CD4-positive, alpha-beta memory T cell (primary cell): ENCODE data around the gene TXK. TPM values are rescaled to one million over a fixed set of nuclear protein-coding genes. Genes with fewer than 3 reads are reported as not detected.

Source experiments
- CTCF ChIA-PET: fragments of 350-600 bp; sonication (Branson Sonifier 250); formaldehyde crosslinking; loops from one replicate; lab custom pipeline; 2021; ENCODE audit warnings: inconsistent platforms; ENCODE audit not compliant: partially characterized antibody; lab: Charles Lee
- POLR2A ChIA-PET: fragments of 350-600 bp; sonication (Branson Sonifier 250); formaldehyde crosslinking; loops from one replicate; lab custom pipeline; 2021; ENCODE audit not compliant: partially characterized antibody; lab: Charles Lee
- DNase-seq, 5 donors: peaks; one replicate each; pipeline versions ENCODE4 v3.0.0 to v3.0.0-alpha.2; 2020 to 2022; ENCODE audit warnings: mixed read lengths in 1 of 5
- H3K27ac ChIP-seq: one replicate; pipeline ENCODE4 v1.7.0; 2013; ENCODE audit warnings: low read depth, low read length
- H3K27me3 ChIP-seq: 2 replicates; pipeline ENCODE4 v1.7.0; 2013; ENCODE audit warnings: mild to moderate bottlenecking, low read length, moderate library complexity; ENCODE audit not compliant: insufficient read depth
- H3K36me3 ChIP-seq: 2 replicates; pipeline ENCODE4 v1.7.0; 2013; ENCODE audit warnings: mild to moderate bottlenecking, low read length, moderate library complexity; ENCODE audit not compliant: insufficient read depth
- H3K4me1 ChIP-seq: 2 replicates; pipeline ENCODE4 v1.7.0; 2013; ENCODE audit warnings: mild to moderate bottlenecking, low read length, moderate library complexity; ENCODE audit not compliant: insufficient read depth
- H3K4me3 ChIP-seq, 2 donors: one replicate each; pipeline ENCODE4 v1.7.0; 2013; ENCODE audit warnings: low read length in 2 of 2, mild to moderate bottlenecking in 1 of 2
- H3K9me3 ChIP-seq, 2 donors: one replicate each; pipeline ENCODE4 v1.7.0; 2013; ENCODE audit warnings: low read length in 2 of 2, control low read depth in 1 of 2; ENCODE audit not compliant: control insufficient read depth in 1 of 2
- H3K27ac Mint-ChIP-seq, 7 donors: one replicate each; pipeline ENCODE4 v1.8.0; 2020 to 2021; ENCODE audit warnings: mixed read lengths in 7 of 7, mild to moderate bottlenecking in 6 of 7, inconsistent platforms in 3 of 7, moderate library complexity in 3 of 7
- H3K27me3 Mint-ChIP-seq, 2 donors: one replicate each; pipeline ENCODE4 v1.8.0; 2020 to 2021; ENCODE audit warnings: mixed read lengths in 2 of 2
- H3K36me3 Mint-ChIP-seq, 2 donors: one replicate each; pipeline ENCODE4 v1.8.0; 2020 to 2021; ENCODE audit warnings: mixed read lengths in 2 of 2, inconsistent platforms in 1 of 2, mild to moderate bottlenecking in 1 of 2
- H3K4me1 Mint-ChIP-seq, 4 donors: one replicate each; pipeline ENCODE4 v1.8.0; 2020 to 2021; ENCODE audit warnings: mixed read lengths in 4 of 4, mild to moderate bottlenecking in 1 of 4
- H3K4me3 Mint-ChIP-seq, 8 donors: one replicate each; pipeline ENCODE4 v1.8.0; 2020 to 2021; ENCODE audit warnings: mixed read lengths in 8 of 8, mild to moderate bottlenecking in 7 of 8, moderate library complexity in 6 of 8, inconsistent platforms in 3 of 8
- H3K9me3 Mint-ChIP-seq, 8 donors: one replicate each; pipeline ENCODE4 v1.8.0; 2020 to 2021; ENCODE audit warnings: mixed read lengths in 8 of 8, mild to moderate bottlenecking in 5 of 8, inconsistent platforms in 3 of 8, moderate library complexity in 1 of 8
- intact Hi-C: fragments of 100-400 bp; cut with micrococcal nuclease; formaldehyde crosslinking; loops from one replicate; pipeline ENCODE4 v1.15.1; 2023
- polyA plus RNA-seq, 2 donors: library from polyadenylated mRNA; unstranded; fragments of 300-500 nt; fragmentation: Illumina TruSeq; gene quantifications; one replicate each; pipeline ENCODE4 v1.2.3, GENCODE V29; 2021
- total RNA-seq, 2 experiments: library from RNA; stranded (reverse); gene quantifications; one replicate each; pipeline ENCODE4 v1.2.3, GENCODE V29; 2021

The TXK gene
- total and polyA plus RNA-seq, 4 experiments from 2014 or later = 44.8 to 54.0 (median 51.0) TPM

GRCh38 chr4:48138936-48139335 is 4.9 kb upstream of the TXK start:
- H3K27me3 ChIP-seq = no peaks in the 10 kb centered on the region
- DNase-seq = peak; percentile 66 to 77 (median 74)
- peaks cover 0 to under 1% of the 10 kb centered on the region in 2 donors for H3K36me3 Mint-ChIP-seq
- POLR2A ChIA-PET = interaction anchor here (0.8 to 7.7 kb wide), 6 partner anchors 10 to 225 kb away, joined by 3 to 145 read pairs (median 6); partner anchors contain the start of gene NFXL1
- peak overlapping the region; percentile 78 to 98 (median 90) for H3K27ac Mint-ChIP-seq
- peaks cover 66% of the 10 kb centered on the region for H3K4me1 ChIP-seq
- no peaks in the 10 kb centered on the region for H3K36me3 ChIP-seq
- peak overlapping the region; percentile 59 for H3K27ac ChIP-seq
- CTCF ChIA-PET = interaction anchor here (1.0 to 10.0 kb wide), 12 partner anchors 12 to 224 kb away, joined by 3 to 313 read pairs (median 4); partner anchors contain the start of gene NFXL1
- peak overlapping the region; percentile 58 to 83 (median 76) for H3K4me3 Mint-ChIP-seq
- H3K4me3 ChIP-seq = peak overlapping the region in 1 of 2 donors; percentile 7
- intact Hi-C loops = loop anchor here (5.0 to 10.0 kb wide), 3 partner anchors 227 to 674 kb away; partner anchors contain the start of genes COMMD8, FRYL and NFXL1
- no peaks in the 10 kb centered on the region for H3K9me3 ChIP-seq
- H3K27me3 Mint-ChIP-seq = no peaks in the 10 kb centered on the region
- peaks cover 59 to 73% (median 64%) of the 10 kb centered on the region in 4 donors for H3K4me1 Mint-ChIP-seq
- peaks cover 0 to 1% (median 0%) of the 10 kb centered on the region in 8 donors for H3K9me3 Mint-ChIP-seq

GRCh38 chr4:48138511-48138910 is 4.5 kb upstream of the TXK start:
- H3K4me3 ChIP-seq = peak overlapping the region in 1 of 2 donors; percentile 7
- no peaks in the 10 kb centered on the region for H3K27me3 ChIP-seq
- H3K9me3 Mint-ChIP-seq = peaks cover 0 to 1% (median 0%) of the 10 kb centered on the region in 8 donors
- intact Hi-C loops = loop anchor here (5.0 to 10.0 kb wide), 3 partner anchors 226 to 674 kb away; partner anchors contain the start of genes COMMD8, FRYL and NFXL1
- no peaks in the 10 kb centered on the region for H3K36me3 ChIP-seq
- H3K27ac Mint-ChIP-seq = peak overlapping the region; percentile 78 to 98 (median 90)
- H3K27ac ChIP-seq = peak overlapping the region; percentile 59
- DNase-seq = peak in 1 of 5 donors; percentile 17
- H3K4me1 ChIP-seq = peaks cover 66% of the 10 kb centered on the region
- H3K36me3 Mint-ChIP-seq = peaks cover 0 to 5% of the 10 kb centered on the region in 2 donors
- H3K9me3 ChIP-seq = no peaks in the 10 kb centered on the region
- H3K27me3 Mint-ChIP-seq = no peaks in the 10 kb centered on the region
- POLR2A ChIA-PET = interaction anchor here (0.8 to 7.7 kb wide), 6 partner anchors 9 to 224 kb away, joined by 3 to 145 read pairs (median 6); partner anchors contain the start of gene NFXL1
- H3K4me3 Mint-ChIP-seq = peak overlapping the region; percentile 58 to 83 (median 76)
- peaks cover 59 to 75% (median 67%) of the 10 kb centered on the region in 4 donors for H3K4me1 Mint-ChIP-seq
- CTCF ChIA-PET = interaction anchor here (1.1 to 10.0 kb wide), 9 partner anchors 11 to 224 kb away, joined by 3 to 313 read pairs (median 5); partner anchors contain the start of gene NFXL1

DNA sequence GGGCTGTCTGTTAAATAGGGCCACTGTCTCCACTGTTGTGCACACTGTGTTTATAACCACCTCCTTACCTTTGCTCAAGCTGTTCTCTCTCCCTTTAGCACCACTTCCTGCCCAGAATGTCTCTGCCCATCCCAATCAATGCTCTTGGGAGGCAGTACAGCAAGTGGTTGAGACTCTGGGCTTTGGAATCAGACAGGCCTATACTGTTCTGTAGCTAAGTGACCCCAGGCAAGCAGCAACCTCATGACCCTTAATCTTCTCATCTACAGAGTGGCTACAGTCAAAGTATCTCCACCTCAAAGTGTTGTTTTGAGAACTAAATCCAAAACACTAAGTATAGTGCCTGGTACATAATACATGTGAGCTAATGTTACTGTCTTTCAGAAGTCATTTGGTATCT is 3.8 kb upstream of the TXK start:
- peaks cover 0 to 6% of the 10 kb centered on the region in 2 donors for H3K36me3 Mint-ChIP-seq
- H3K36me3 ChIP-seq = no peaks in the 10 kb centered on the region
- POLR2A ChIA-PET = interaction anchor here (0.8 to 7.7 kb wide), 5 partner anchors 9 to 223 kb away, joined by 3 to 145 read pairs (median 7); partner anchors contain the start of gene NFXL1

GRCh38 chr4:48133669-48134068 is 381 bp downstream of the TXK start:
- Histone ChIP-seq H3K27ac (peak overlapping the region; percentile 62), H3K4me3 (peak overlapping the region; percentile 59 to 68), H3K4me1 (peaks cover 78% of the 10 kb centered on the region), H3K27me3 (no peaks in the 10 kb centered on the region), H3K36me3 (no peaks in the 10 kb centered on the region), H3K9me3 (no peaks in the 10 kb centered on the region)
- DNase-seq = no peak
- Mint-ChIP-seq H3K36me3 (peaks cover 7 to 26% of the 10 kb centered on the region in 2 donors), H3K4me1 (peaks cover 66 to 95% (median 74%) of the 10 kb centered on the region in 4 donors), H3K27me3 (no peaks in the 10 kb centered on the region), H3K27ac (peak overlapping the region; percentile 78 to 98 (median 96)), H3K9me3 (peaks cover 0 to 2% (median 0%) of the 10 kb centered on the region in 8 donors), H3K4me3 (peak overlapping the region; percentile 93 to 98 (median 96))
- intact Hi-C loops = loop anchor here (2.0 to 10.0 kb wide), 3 partner anchors 207 to 669 kb away; partner anchors contain the start of genes COMMD8, FRYL and SLAIN2
- ChIA-PET POLR2A (interaction anchor here (1.1 to 2.0 kb wide), 3 partner anchors 11 to 219 kb away, joined by 3 to 4 read pairs (median 3); partner anchors contain the start of gene NFXL1), CTCF (interaction anchor here (0.8 to 10.0 kb wide), 4 partner anchors 6 to 99 kb away, joined by 3 to 313 read pairs (median 8); no protein-coding TSS in a partner anchor)

More for the DNA sequence above, 3.8 kb upstream of the TXK start:
- peaks cover 0 to 1% (median 0%) of the 10 kb centered on the region in 8 donors for H3K9me3 Mint-ChIP-seq
- peak overlapping the region; percentile 78 to 98 (median 90) for H3K27ac Mint-ChIP-seq
- CTCF ChIA-PET = interaction anchor here (1.1 to 10.0 kb wide), 7 partner anchors 10 to 137 kb away, joined by 3 to 313 read pairs (median 8); no protein-coding TSS in a partner anchor
- H3K9me3 ChIP-seq = no peaks in the 10 kb centered on the region
- DNase-seq = peak in 2 of 5 donors; percentile 17 to 25
- H3K27me3 ChIP-seq = no peaks in the 10 kb centered on the region
- H3K4me3 Mint-ChIP-seq = peak overlapping the region; percentile 62 to 83 (median 74)
- intact Hi-C loops = loop anchor here (5.0 to 10.0 kb wide), 3 partner anchors 226 to 673 kb away; partner anchors contain the start of genes COMMD8, FRYL and NFXL1
- peaks cover 66% of the 10 kb centered on the region for H3K4me1 ChIP-seq
- peaks cover 59 to 80% (median 68%) of the 10 kb centered on the region in 4 donors for H3K4me1 Mint-ChIP-seq
- peak overlapping the region in 1 of 2 donors; percentile 2 for H3K4me3 ChIP-seq
- peak overlapping the region; percentile 59 for H3K27ac ChIP-seq
- H3K27me3 Mint-ChIP-seq = no peaks in the 10 kb centered on the region

DNA sequence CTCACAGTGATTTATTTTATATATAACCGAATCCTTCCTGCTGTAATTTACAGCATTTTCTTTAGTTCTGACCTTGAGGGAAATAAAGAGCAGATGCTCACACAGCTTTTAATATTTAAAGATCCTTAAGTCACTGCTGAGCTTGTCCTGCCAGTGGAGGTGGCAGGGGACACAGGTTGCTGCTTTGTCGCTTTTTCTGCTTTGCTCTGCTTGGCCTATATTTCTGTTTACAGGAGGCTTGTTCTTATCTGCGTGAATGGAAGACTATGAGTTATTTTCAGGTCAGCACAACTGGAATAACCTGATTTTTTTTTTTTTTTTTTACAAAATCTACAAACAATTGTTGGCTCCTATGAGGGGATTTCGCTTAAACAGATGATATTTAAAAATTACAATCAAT is 2.3 kb downstream of the TXK start:
- H3K4me3 ChIP-seq = peak overlapping the region; percentile 3 to 39
- ChIA-PET POLR2A (interaction anchor here (0.7 to 6.5 kb wide), 4 partner anchors 7 to 143 kb away, joined by 3 to 145 read pairs (median 4); no protein-coding TSS in a partner anchor), CTCF (interaction anchor here (0.7 to 11.8 kb wide), 10 partner anchors 6 to 770 kb away, joined by 3 to 313 read pairs (median 4); partner anchors contain the start of genes SLAIN2 and TXK)
- no peaks in the 10 kb centered on the region for H3K36me3 ChIP-seq
- H3K27ac ChIP-seq = peak overlapping the region; percentile 46
- intact Hi-C loops = loop anchor here (2.0 to 10.0 kb wide), 3 partner anchors 209 to 667 kb away; partner anchors contain the start of genes COMMD8, FRYL and SLAIN2
- peak overlapping the region; percentile 78 to 96 (median 92) for H3K27ac Mint-ChIP-seq
- peaks cover 0 to 2% (median 0%) of the 10 kb centered on the region in 8 donors for H3K9me3 Mint-ChIP-seq
- peaks cover 15 to 32% of the 10 kb centered on the region in 2 donors for H3K36me3 Mint-ChIP-seq
- H3K4me3 Mint-ChIP-seq = peak overlapping the region; percentile 93 to 98 (median 96)
- peaks cover 76% of the 10 kb centered on the region for H3K4me1 ChIP-seq
- no peaks in the 10 kb centered on the region for H3K9me3 ChIP-seq
- H3K27me3 ChIP-seq = no peaks in the 10 kb centered on the region
- no peak for DNase-seq
- no peaks in the 10 kb centered on the region for H3K27me3 Mint-ChIP-seq
- peaks cover 59 to 95% (median 73%) of the 10 kb centered on the region in 4 donors for H3K4me1 Mint-ChIP-seq

GRCh38 chr4:48130100-48130499 is 4.0 kb downstream of the TXK start:
- ChIA-PET POLR2A (interaction anchor here (1.0 to 6.5 kb wide), 4 partner anchors 8 to 212 kb away, joined by 4 to 145 read pairs (median 6); partner anchors contain the start of gene SLAIN2), CTCF (interaction anchor here (1.0 to 11.8 kb wide), 6 partner anchors 8 to 145 kb away, joined by 3 to 313 read pairs (median 8); partner anchors contain the start of gene TXK)
- H3K27me3 Mint-ChIP-seq = no peaks in the 10 kb centered on the region
- Histone ChIP-seq H3K27me3 (no peaks in the 10 kb centered on the region), H3K4me3 (no peak overlapping the region), H3K27ac (peak overlapping the region; percentile 46), H3K36me3 (no peaks in the 10 kb centered on the region), H3K4me1 (peaks cover 77% of the 10 kb centered on the region), H3K9me3 (no peaks in the 10 kb centered on the region)
- peak overlapping the region; percentile 53 to 98 (median 94) for H3K4me3 Mint-ChIP-seq
- H3K27ac Mint-ChIP-seq = peak overlapping the region; percentile 78 to 96 (median 95)
- peaks cover 0 to 2% (median 0%) of the 10 kb centered on the region in 8 donors for H3K9me3 Mint-ChIP-seq
- peaks cover 60 to 99% (median 76%) of the 10 kb centered on the region in 4 donors for H3K4me1 Mint-ChIP-seq
- peaks cover 15 to 32% of the 10 kb centered on the region in 2 donors for H3K36me3 Mint-ChIP-seq
- no peak for DNase-seq
- intact Hi-C loops = loop anchor here (10.0 kb wide), 2 partner anchors 655 to 665 kb away; partner anchors contain the start of genes COMMD8 and FRYL
